OCI-LY1 (cell line): Measurements from ENCODE around the gene MMP13.
A peak's percentile ranks its signal among the peaks of the same experiment; 100 is the strongest.
"Not testable (repeated sequence)": the region's sequence is repeated elsewhere in the genome, so short reads cannot be mapped to it uniquely, and the experiment has no call there.

Source experiments
- H2AFZ ChIP-seq: fragments of 200-600 bp; sonication (generic), shearing (Covaris generic); 2 replicates; pipeline ENCODE4 v1.6.0; 2014; ENCODE audit warnings: antibody characterized with exemption, mild to moderate bottlenecking, low read length
- H3F3A ChIP-seq: fragments of 200-600 bp; sonication (generic), shearing (Covaris generic); 2 replicates; pipeline ENCODE4 v1.6.0; 2014; ENCODE audit warnings: mild to moderate bottlenecking, antibody characterized with exemption, low read length, moderate library complexity; ENCODE audit not compliant: insufficient read depth
- H3K27ac ChIP-seq: fragments of 200-600 bp; sonication (generic); 2 replicates; pipeline ENCODE4 v1.5.1; 2014; ENCODE audit warnings: low read length, mixed run types, mild to moderate bottlenecking, low read depth; ENCODE audit not compliant: poor library complexity, severe bottlenecking
- H3K27me3 ChIP-seq: fragments of 200-600 bp; sonication (generic); 2 replicates; pipeline ENCODE4 v1.6.0; 2014; ENCODE audit warnings: antibody characterized with exemption, mild to moderate bottlenecking, low read length, moderate library complexity; ENCODE audit not compliant: insufficient read depth
- H3K36me3 ChIP-seq: fragments of 200-600 bp; sonication (generic); 2 replicates; pipeline ENCODE4 v1.6.1; 2014; ENCODE audit warnings: mild to moderate bottlenecking, antibody characterized with exemption, low read length, moderate library complexity, mixed read lengths; ENCODE audit not compliant: insufficient read depth
- H3K4me1 ChIP-seq: fragments of 200-600 bp; sonication (generic); 2 replicates; pipeline ENCODE4 v1.5.1; 2014; ENCODE audit warnings: mild to moderate bottlenecking, low read length, moderate library complexity; ENCODE audit not compliant: insufficient read depth, severe bottlenecking
- H3K4me2 ChIP-seq: fragments of 200-600 bp; sonication (generic), shearing (Covaris generic); 2 replicates; pipeline ENCODE4 v1.6.1; 2014; ENCODE audit warnings: low read length
- H3K4me3 ChIP-seq: fragments of 200-600 bp; sonication (generic); 2 replicates; pipeline ENCODE4 v1.5.1; 2014; ENCODE audit warnings: low read length, low read depth, mild to moderate bottlenecking, mixed read lengths; ENCODE audit not compliant: poor library complexity, severe bottlenecking
- H3K79me2 ChIP-seq: fragments of 200-600 bp; shearing (Covaris generic); 2 replicates; pipeline ENCODE4 v1.6.1; 2016; ENCODE audit warnings: mixed run types, low read length, mixed read lengths; ENCODE audit not compliant: insufficient read depth
- H3K9ac ChIP-seq: fragments of 200-600 bp; sonication (generic), shearing (Covaris generic); 2 replicates; pipeline ENCODE4 v1.6.1; 2014; ENCODE audit warnings: mild to moderate bottlenecking, low read length, mixed read lengths
- H3K9me2 ChIP-seq: fragments of 200-600 bp; sonication (generic), shearing (Covaris generic); 2 replicates; pipeline ENCODE4 v1.6.1; 2014; ENCODE audit warnings: low read depth, mild to moderate bottlenecking, low read length, mixed read lengths
- H3K9me3 ChIP-seq: fragments of 200-600 bp; shearing (Covaris generic); 2 replicates; pipeline ENCODE4 v1.6.1; 2014; ENCODE audit warnings: low read length, mixed read lengths
- H4K20me1 ChIP-seq: fragments of 200-600 bp; sonication (generic), shearing (Covaris generic); 2 replicates; pipeline ENCODE4 v1.6.0; 2016; ENCODE audit warnings: mild to moderate bottlenecking, low read length; ENCODE audit not compliant: insufficient read depth
- EZH2 ChIP-seq: fragments of 200-600 bp; sonication (generic), shearing (Covaris generic); IDR thresholded peaks from 2 replicates; pipeline ENCODE4 v1.8.0; 2017; ENCODE audit warnings: borderline replicate concordance, mixed run types, mild to moderate bottlenecking, antibody characterized with exemption, low read length, moderate library complexity, mixed read lengths
- TF ChIP-seq, protein P1 (sequence below): fragments of 200-600 bp; sonication (generic), shearing (Covaris generic); IDR thresholded peaks from 2 replicates; pipeline ENCODE4 v1.5.1; 2017; ENCODE audit warnings: mild to moderate bottlenecking, antibody characterized with exemption, low read length, moderate library complexity, mixed read lengths

Gene MMP13

DNA sequence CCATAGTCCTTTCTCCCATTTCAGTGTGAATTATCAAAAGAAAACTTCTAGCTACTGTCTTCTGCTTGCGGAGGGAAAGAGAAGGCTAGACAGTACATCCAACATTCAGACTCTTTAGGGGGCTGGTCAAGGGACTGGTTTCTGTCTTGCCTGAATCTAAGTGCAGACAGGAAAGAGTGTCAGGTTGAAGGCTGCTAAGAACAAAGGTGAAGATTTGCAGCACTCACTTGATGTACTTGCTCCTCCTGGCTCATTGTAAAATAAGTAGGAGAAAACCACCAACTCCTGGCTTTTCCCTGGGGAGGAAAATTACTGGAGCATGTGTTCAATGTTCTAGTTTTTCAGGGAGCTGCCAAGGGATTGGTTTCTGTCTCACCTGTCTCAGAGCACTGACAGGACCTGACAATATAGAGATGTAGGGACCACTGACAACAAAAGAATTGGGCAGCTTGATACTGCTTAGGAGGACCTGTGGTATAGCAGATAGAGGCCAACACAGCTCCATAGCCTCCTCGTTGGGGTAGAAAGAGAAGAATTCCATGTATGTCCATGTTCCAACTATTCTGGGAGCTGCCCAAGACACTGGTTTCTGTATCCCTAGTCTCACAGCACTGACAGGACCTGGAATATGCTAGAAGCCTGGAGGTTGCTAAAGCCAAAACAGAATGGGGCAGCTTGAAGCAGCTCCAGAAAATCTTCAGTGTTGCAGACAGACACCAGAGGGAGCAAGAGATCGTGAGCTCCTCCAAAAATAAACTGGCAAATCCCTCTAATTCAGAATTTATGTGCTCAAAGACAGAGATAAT, 41.1 kb downstream of the MMP13 start:
- Histone ChIP-seq H3F3A (no peaks in the 10 kb centered on the region), H3K9me2 (no peaks in the 10 kb centered on the region), H3K27me3 (no peaks in the 10 kb centered on the region), H4K20me1 (no peaks in the 10 kb centered on the region), H3K4me1 (no peaks in the 10 kb centered on the region), H3K27ac (no peak overlapping the region), H3K9me3 (no peaks in the 10 kb centered on the region), H3K9ac (no peak overlapping the region), H2AFZ (no peak overlapping the region), H3K4me3 (no peak overlapping the region), H3K4me2 (no peak overlapping the region), H3K79me2 (no peaks in the 10 kb centered on the region), H3K36me3 (no peaks in the 10 kb centered on the region)
- TF ChIP-seq, protein P1, sequence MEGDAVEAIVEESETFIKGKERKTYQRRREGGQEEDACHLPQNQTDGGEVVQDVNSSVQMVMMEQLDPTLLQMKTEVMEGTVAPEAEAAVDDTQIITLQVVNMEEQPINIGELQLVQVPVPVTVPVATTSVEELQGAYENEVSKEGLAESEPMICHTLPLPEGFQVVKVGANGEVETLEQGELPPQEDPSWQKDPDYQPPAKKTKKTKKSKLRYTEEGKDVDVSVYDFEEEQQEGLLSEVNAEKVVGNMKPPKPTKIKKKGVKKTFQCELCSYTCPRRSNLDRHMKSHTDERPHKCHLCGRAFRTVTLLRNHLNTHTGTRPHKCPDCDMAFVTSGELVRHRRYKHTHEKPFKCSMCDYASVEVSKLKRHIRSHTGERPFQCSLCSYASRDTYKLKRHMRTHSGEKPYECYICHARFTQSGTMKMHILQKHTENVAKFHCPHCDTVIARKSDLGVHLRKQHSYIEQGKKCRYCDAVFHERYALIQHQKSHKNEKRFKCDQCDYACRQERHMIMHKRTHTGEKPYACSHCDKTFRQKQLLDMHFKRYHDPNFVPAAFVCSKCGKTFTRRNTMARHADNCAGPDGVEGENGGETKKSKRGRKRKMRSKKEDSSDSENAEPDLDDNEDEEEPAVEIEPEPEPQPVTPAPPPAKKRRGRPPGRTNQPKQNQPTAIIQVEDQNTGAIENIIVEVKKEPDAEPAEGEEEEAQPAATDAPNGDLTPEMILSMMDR, result peak; percentile 51
- no peak for TF ChIP-seq EZH2

DNA sequence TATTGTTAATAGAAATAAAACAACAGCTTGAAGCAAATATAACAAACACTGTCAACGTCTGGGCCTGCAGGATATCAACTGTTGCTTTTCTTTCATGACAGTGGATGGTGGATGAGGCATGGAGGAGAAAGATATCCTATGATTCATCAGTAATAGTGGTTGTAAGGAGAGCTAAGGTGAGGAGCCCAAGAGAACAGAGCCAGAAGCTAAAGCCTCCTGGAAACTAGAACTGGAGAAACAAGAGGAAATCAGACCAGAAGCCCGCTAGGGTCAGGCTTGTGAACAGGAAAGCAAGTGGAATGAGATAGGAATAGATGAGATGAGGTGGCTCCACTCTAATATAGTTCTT, 43.1 kb downstream of the MMP13 start:
- Histone ChIP-seq H4K20me1 (no peaks in the 10 kb centered on the region), H3K27me3 (no peaks in the 10 kb centered on the region), H2AFZ (no peak overlapping the region), H3K4me2 (no peak overlapping the region), H3F3A (no peaks in the 10 kb centered on the region), H3K27ac (no peak overlapping the region), H3K9me2 (no peaks in the 10 kb centered on the region), H3K9ac (no peak overlapping the region), H3K4me1 (no peaks in the 10 kb centered on the region), H3K9me3 (no peaks in the 10 kb centered on the region), H3K79me2 (no peaks in the 10 kb centered on the region), H3K36me3 (no peaks in the 10 kb centered on the region), H3K4me3 (no peak overlapping the region)
- TF ChIP-seq EZH2, result no peak
- TF ChIP-seq, protein P1, result no peak

DNA sequence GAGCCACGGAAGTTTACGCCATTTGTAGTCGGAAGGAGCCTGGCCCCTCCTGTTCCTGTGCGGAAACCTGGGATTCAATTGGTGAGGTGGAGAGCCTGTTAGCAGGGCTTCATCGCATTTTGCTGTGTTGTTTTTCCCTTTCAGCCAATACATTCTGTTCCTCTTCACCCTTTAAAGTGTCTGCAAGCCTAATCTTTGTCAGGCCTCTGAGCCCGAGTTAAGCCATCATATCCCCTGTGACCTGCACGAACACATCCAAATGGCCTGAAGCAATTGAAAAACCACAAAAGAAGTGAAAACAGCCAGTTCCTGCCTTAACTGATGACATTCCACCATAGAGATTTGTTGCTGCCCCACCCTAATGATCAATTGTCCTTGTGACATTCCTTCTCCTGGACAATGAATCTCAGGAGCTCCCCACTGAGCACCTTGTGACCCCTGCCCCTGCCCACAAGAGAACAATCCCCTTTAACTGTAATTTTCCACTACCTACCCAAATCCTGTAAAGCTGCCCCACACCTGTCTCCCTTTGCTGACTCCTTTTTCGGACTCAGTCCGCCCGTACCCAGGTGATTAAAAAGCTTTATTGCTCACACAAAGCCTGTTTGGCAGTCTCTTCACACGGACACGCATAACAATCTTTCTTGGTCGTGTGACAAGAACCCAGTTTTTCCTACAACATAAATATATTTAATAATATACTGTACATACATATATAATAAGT, 43.6 kb downstream of the MMP13 start:
- no peaks in the 10 kb centered on the region for H4K20me1 ChIP-seq
- H3K9me3 ChIP-seq, result no peaks in the 10 kb centered on the region
- no peak overlapping the region for H3K4me2 ChIP-seq
- H3K36me3 ChIP-seq, result no peaks in the 10 kb centered on the region
- no peak overlapping the region for H3K9ac ChIP-seq
- H3K4me1 ChIP-seq, result no peaks in the 10 kb centered on the region
- no peak overlapping the region for H3K27ac ChIP-seq
- H3F3A ChIP-seq, result no peaks in the 10 kb centered on the region
- H3K27me3 ChIP-seq, result no peaks in the 10 kb centered on the region
- no peak overlapping the region for H2AFZ ChIP-seq
- TF ChIP-seq, protein P1, result no peak
- no peak for TF ChIP-seq EZH2
- no peaks in the 10 kb centered on the region for H3K79me2 ChIP-seq
- no peak overlapping the region for H3K4me3 ChIP-seq
- no peaks in the 10 kb centered on the region for H3K9me2 ChIP-seq

DNA sequence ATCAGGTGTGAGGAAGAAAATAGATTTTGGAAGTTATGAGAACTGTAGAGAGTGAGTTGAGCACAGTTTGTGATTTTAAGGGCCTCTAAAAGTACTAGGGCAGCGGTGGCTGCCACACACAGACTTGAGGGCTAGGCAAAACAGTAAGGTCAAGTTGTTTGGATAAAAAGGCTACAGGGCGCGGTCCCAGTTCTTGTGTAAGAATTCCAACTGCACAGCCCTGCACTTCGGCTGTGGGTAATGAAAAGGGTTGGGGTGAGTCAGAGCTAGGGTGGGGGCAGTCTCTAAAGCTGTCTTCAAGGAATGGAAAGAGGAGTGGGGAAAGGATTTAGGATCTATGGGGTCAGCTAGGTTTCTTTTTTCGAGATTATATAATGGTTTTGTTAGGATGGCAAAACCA, 49.7 kb downstream of the MMP13 start:
- not testable (repeated sequence) for H3K4me1 ChIP-seq, H3K36me3 ChIP-seq, H3K9me3 ChIP-seq

DNA sequence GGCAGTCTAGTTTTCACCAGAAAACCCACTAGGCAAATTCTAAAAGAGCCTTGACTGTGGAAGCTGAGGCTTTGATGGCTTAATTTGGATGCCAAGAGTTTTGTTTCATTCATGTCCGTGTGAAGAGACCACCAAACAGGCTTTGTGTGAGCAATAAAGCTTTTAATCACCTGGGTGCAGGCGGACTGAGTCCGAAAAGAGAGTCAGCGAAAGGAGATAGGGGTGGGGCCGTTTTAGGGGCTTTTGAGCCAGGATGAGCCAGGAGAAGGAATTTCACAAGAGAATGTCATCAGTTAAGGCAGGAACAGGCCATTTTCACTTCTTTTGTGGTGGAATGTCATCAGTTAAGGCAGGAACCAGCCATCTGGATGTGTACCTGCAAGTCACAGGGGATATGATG, 51.6 kb downstream of the MMP13 start:
- not testable (repeated sequence) for H3K9me3 ChIP-seq, H3K79me2 ChIP-seq, H4K20me1 ChIP-seq, H3K9me2 ChIP-seq, H3K27me3 ChIP-seq, H3K4me2 ChIP-seq, H3K9ac ChIP-seq, H3K27ac ChIP-seq, H3K36me3 ChIP-seq, H3K4me1 ChIP-seq, H3K4me3 ChIP-seq, H2AFZ ChIP-seq, H3F3A ChIP-seq

More for the DNA sequence above, 49.7 kb downstream of the MMP13 start:
- H3K79me2 ChIP-seq, H2AFZ ChIP-seq, H3K9me2 ChIP-seq, H3K27me3 ChIP-seq, H3K27ac ChIP-seq, H3F3A ChIP-seq, H3K4me2 ChIP-seq, H3K4me3 ChIP-seq, H4K20me1 ChIP-seq, H3K9ac ChIP-seq: not testable (repeated sequence)
